C4-2B (cell line): ENCODE measurements around the gene KAT7.

ENCODE experiments used
- H3K27ac ChIP-seq: fragments of 450-650 bp; 2 replicates; pipeline ENCODE4 v1.5.1; 2017
- CTCF ChIP-seq: fragments of 450-650 bp; conservative IDR thresholded peaks from 2 replicates; pipeline ENCODE4 v1.5.1; 2017; ENCODE audit warnings: mild to moderate bottlenecking
- ZFX ChIP-seq: fragments of 450-650 bp; IDR thresholded peaks from 2 replicates; pipeline ENCODE4 v1.6.1; 2017

The KAT7 gene

GRCh38 chr17:49866019-49866380, 77.5 kb downstream of the KAT7 start:
- no peak overlapping the region for H3K27ac ChIP-seq

GRCh38 chr17:49866882-49867413, 78.5 kb downstream of the KAT7 start:
- H3K27ac ChIP-seq = no peak overlapping the region
- TF ChIP-seq ZFX (no peak), CTCF (no peak)

More at GRCh38 chr17:49866019-49866380, 77.5 kb downstream of the KAT7 start:
- TF ChIP-seq ZFX (no peak), CTCF (no peak)

GRCh38 chr17:49869038-49869374, 80.5 kb downstream of the KAT7 start:
- H3K27ac ChIP-seq = no peak overlapping the region
- TF ChIP-seq CTCF = no peak
- no peak for TF ChIP-seq ZFX

- H3K27ac ChIP-seq = no peak overlapping the region
- TF ChIP-seq CTCF = no peak
- no peak for TF ChIP-seq ZFX
Observed at GRCh38 chr17:49870298-49870697, 81.8 kb downstream of the KAT7 start.

GRCh38 chr17:49871211-49871610, 82.7 kb downstream of the KAT7 start:
- no peak overlapping the region for H3K27ac ChIP-seq
- TF ChIP-seq ZFX = no peak
- no peak for TF ChIP-seq CTCF

GRCh38 chr17:49872754-49873377, 84.4 kb downstream of the KAT7 start:
- TF ChIP-seq ZFX (no peak), CTCF (no peak)
- H3K27ac ChIP-seq = no peak overlapping the region

GRCh38 chr17:49873466-49873865, 85.0 kb downstream of the KAT7 start:
- TF ChIP-seq CTCF (no peak), ZFX (no peak)
- H3K27ac ChIP-seq = no peak overlapping the region
